K562 (cell line): ENCODE measurements around the gene SUPT5H. TPM values are rescaled to one million over a fixed set of nuclear protein-coding genes. Genes with fewer than 3 reads are reported as not detected.
A peak's percentile ranks its signal among the peaks of the same experiment; 100 is the strongest.

Experiments
- CBX3 ChIP-seq, 2 experiments: IDR thresholded peaks; 1 replicate in 1 of 2; 2 replicates in 1 of 2; pipeline ENCODE4 v1.6.1; 2012; ENCODE audit warnings: inconsistent platforms in 2 of 2, low read length in 2 of 2, borderline replicate concordance in 1 of 2, control low read depth in 1 of 2
- DPF2 ChIP-seq: fragments of 450-650 bp; IDR thresholded peaks from 2 replicates; pipeline ENCODE4 v1.6.1; 2016
- MEF2D ChIP-seq: conservative IDR thresholded peaks from 2 replicates; pipeline ENCODE4 v1.6.1; 2016; ENCODE audit warnings: low read depth, missing genetic modification characterization, missing compliant biosample characterization
- SIX5 ChIP-seq, 2 experiments: IDR thresholded peaks; 2 replicates each; pipeline ENCODE4 v1.6.1; 2011; ENCODE audit warnings: low read length in 2 of 2, borderline replicate concordance in 1 of 2, low read depth in 1 of 2, mild to moderate bottlenecking in 1 of 2, moderate library complexity in 1 of 2; ENCODE audit not compliant: insufficient read depth in 1 of 2
- ZBTB26 ChIP-seq: fragments of 450-650 bp; formaldehyde crosslinking; IDR thresholded peaks from 2 replicates; pipeline ENCODE4 v1.4.0; 2022; ENCODE audit warnings: missing genetic modification characterization
- ZBTB33 ChIP-seq: sonication (generic); formaldehyde crosslinking; IDR thresholded peaks from 2 replicates; pipeline ENCODE4 v1.8.1; 2023; ENCODE audit warnings: mild to moderate bottlenecking, missing genetic modification reagents
- ZNF133 ChIP-seq: fragments of 250-450 bp; sonication (Bioruptor Pico); IDR thresholded peaks from 2 replicates; pipeline ENCODE4 v1.4.0; 2020; ENCODE audit warnings: mild to moderate bottlenecking
- ZNF23 ChIP-seq: fragments of 250-450 bp; sonication (Bioruptor Pico); IDR thresholded peaks from 2 replicates; pipeline ENCODE4 v1.4.0; 2020; ENCODE audit warnings: mild to moderate bottlenecking
- ZNF589 ChIP-seq: fragments of 200-800 bp; sonication (Bioruptor generic); IDR thresholded peaks from 2 replicates; pipeline ENCODE4 v1.6.1; 2016; ENCODE audit warnings: low read depth, missing genetic modification characterization, missing compliant biosample characterization
- ZNF75A ChIP-seq: fragments of 450-650 bp; formaldehyde crosslinking; IDR thresholded peaks from 2 replicates; pipeline ENCODE4 v1.4.0; 2020; ENCODE audit warnings: mild to moderate bottlenecking
- ZNF77 ChIP-seq: fragments of 250-450 bp; sonication (Bioruptor Pico); IDR thresholded peaks from 2 replicates; pipeline ENCODE4 v1.5.0; 2020
- ZSCAN32 ChIP-seq: fragments of 450-650 bp; formaldehyde crosslinking; IDR thresholded peaks from 2 replicates; pipeline ENCODE4 v1.4.0; 2020; ENCODE audit warnings: mild to moderate bottlenecking, moderate library complexity
- ZZZ3 ChIP-seq: fragments of 450-650 bp; IDR thresholded peaks from 2 replicates; pipeline ENCODE4 v1.6.1; 2016; ENCODE audit warnings: antibody characterized with exemption, mild to moderate bottlenecking, moderate library complexity
- polyA plus RNA-seq, 8 experiments: library from polyadenylated mRNA; depleted of rRNA in 4 of 8; stranded (reverse) in 5 of 8; unstranded in 3 of 8; fragments of >200 nt; fragmentation: Nextera tagmentation in 2 of 8; fragmentation: Illumina TruSeq in 1 of 8; extraction: Ambion mirVana in 2 of 8; extraction: Trizol in 1 of 8; gene quantifications; 2 replicates each; pipeline versions ENCODE4 v1.2.1 to v1.2.3, GENCODE V29; 2011 to 2014; ENCODE audit warnings: inconsistent platforms in 1 of 8, missing spikeins in 1 of 8
- total RNA-seq, 7 experiments: library from RNA; depleted of rRNA in 6 of 7; stranded (reverse); fragments of >200 nt in 6 of 7; fragmentation: Illumina TruSeq in 2 of 7; extraction: Trizol in 2 of 7; gene quantifications; 2 replicates each; pipeline versions ENCODE4 v1.2.1 to v1.2.3, GENCODE V29; 2011 to 2021; ENCODE audit warnings: low replicate concordance in 1 of 7
- TF ChIP-seq, protein P1 (sequence below): sonication (generic); formaldehyde crosslinking; IDR thresholded peaks from 2 replicates; pipeline ENCODE4 v1.8.1; 2023; ENCODE audit warnings: mild to moderate bottlenecking, missing genetic modification reagents
- TF ChIP-seq, protein P2 (sequence below): sonication (generic); formaldehyde crosslinking; IDR thresholded peaks from 2 replicates; pipeline ENCODE4 v1.8.1; 2023; ENCODE audit warnings: missing genetic modification reagents, mild to moderate bottlenecking, borderline replicate concordance
- TF ChIP-seq, protein P3 (sequence below): sonication (generic); formaldehyde crosslinking; IDR thresholded peaks from 2 replicates; pipeline ENCODE4 v1.8.0; 2023; ENCODE audit warnings: mild to moderate bottlenecking, missing genetic modification reagents

Gene SUPT5H
- total and polyA plus RNA-seq, 9 of the 15 experiments (the other 6 are each of a cell fraction or from before 2014, with no cell fraction given) = 13.3 to 85.9 (median 35.9) TPM

GRCh38 chr19:39412100-39412866 lies 33.1 kb upstream of the SUPT5H start, which contains the start of gene PLEKHG2 (continued):
- TF ChIP-seq, protein P1, sequence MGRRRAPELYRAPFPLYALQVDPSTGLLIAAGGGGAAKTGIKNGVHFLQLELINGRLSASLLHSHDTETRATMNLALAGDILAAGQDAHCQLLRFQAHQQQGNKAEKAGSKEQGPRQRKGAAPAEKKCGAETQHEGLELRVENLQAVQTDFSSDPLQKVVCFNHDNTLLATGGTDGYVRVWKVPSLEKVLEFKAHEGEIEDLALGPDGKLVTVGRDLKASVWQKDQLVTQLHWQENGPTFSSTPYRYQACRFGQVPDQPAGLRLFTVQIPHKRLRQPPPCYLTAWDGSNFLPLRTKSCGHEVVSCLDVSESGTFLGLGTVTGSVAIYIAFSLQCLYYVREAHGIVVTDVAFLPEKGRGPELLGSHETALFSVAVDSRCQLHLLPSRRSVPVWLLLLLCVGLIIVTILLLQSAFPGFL (CRISPR knock-in tag) = no peak
- TF ChIP-seq, protein P2, sequence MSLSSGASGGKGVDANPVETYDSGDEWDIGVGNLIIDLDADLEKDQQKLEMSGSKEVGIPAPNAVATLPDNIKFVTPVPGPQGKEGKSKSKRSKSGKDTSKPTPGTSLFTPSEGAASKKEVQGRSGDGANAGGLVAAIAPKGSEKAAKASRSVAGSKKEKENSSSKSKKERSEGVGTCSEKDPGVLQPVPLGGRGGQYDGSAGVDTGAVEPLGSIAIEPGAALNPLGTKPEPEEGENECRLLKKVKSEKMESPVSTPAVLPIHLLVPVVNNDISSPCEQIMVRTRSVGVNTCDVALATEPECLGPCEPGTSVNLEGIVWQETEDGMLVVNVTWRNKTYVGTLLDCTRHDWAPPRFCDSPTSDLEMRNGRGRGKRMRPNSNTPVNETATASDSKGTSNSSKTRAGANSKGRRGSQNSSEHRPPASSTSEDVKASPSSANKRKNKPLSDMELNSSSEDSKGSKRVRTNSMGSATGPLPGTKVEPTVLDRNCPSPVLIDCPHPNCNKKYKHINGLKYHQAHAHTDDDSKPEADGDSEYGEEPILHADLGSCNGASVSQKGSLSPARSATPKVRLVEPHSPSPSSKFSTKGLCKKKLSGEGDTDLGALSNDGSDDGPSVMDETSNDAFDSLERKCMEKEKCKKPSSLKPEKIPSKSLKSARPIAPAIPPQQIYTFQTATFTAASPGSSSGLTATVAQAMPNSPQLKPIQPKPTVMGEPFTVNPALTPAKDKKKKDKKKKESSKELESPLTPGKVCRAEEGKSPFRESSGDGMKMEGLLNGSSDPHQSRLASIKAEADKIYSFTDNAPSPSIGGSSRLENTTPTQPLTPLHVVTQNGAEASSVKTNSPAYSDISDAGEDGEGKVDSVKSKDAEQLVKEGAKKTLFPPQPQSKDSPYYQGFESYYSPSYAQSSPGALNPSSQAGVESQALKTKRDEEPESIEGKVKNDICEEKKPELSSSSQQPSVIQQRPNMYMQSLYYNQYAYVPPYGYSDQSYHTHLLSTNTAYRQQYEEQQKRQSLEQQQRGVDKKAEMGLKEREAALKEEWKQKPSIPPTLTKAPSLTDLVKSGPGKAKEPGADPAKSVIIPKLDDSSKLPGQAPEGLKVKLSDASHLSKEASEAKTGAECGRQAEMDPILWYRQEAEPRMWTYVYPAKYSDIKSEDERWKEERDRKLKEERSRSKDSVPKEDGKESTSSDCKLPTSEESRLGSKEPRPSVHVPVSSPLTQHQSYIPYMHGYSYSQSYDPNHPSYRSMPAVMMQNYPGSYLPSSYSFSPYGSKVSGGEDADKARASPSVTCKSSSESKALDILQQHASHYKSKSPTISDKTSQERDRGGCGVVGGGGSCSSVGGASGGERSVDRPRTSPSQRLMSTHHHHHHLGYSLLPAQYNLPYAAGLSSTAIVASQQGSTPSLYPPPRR (CRISPR knock-in tag) = no peak
- no peak for TF ChIP-seq SIX5 (IDR thresholded peaks at IDR 0.05; ENCODE audit: borderline replicate concordance in 1 of 2, insufficient read depth in 1 of 2, low read depth in 1 of 2, low read length in 2 of 2)
- TF ChIP-seq ZNF77 (CRISPR knock-in tag) = no peak
- TF ChIP-seq, protein P3, sequence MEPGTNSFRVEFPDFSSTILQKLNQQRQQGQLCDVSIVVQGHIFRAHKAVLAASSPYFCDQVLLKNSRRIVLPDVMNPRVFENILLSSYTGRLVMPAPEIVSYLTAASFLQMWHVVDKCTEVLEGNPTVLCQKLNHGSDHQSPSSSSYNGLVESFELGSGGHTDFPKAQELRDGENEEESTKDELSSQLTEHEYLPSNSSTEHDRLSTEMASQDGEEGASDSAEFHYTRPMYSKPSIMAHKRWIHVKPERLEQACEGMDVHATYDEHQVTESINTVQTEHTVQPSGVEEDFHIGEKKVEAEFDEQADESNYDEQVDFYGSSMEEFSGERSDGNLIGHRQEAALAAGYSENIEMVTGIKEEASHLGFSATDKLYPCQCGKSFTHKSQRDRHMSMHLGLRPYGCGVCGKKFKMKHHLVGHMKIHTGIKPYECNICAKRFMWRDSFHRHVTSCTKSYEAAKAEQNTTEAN (CRISPR knock-in tag) = peak; percentile 70; the same call in 1 of the 2 replicates
- peak; percentile 92 for TF ChIP-seq ZNF589 (CRISPR knock-in tag)
- peak; percentile 84 for TF ChIP-seq ZBTB33 (CRISPR knock-in tag)
- TF ChIP-seq ZNF133 (CRISPR knock-in tag) = no peak
- peak in 1 of 2 experiments; percentile 82; a peak in 2 of 3 replicates for TF ChIP-seq CBX3 (IDR thresholded peaks at IDR 0.05; ENCODE audit: borderline replicate concordance in 1 of 2, low read length in 2 of 2)
- TF ChIP-seq ZSCAN32 (CRISPR knock-in tag) = 0 out of 2 replicates have a peak, but pooled peaks have one; percentile 38
- no peak for TF ChIP-seq ZZZ3
- TF ChIP-seq DPF2 = peak; percentile 49
- TF ChIP-seq ZNF75A (CRISPR knock-in tag) = 0 out of 2 replicates have a peak, but pooled peaks have one; percentile 36
- TF ChIP-seq ZBTB26 (CRISPR knock-in tag) = no peak
- TF ChIP-seq ZNF23 (CRISPR knock-in tag) = 0 out of 2 replicates have a peak, but pooled peaks have one; percentile 19
- peak; percentile 29; the same call in 1 of the 2 replicates for TF ChIP-seq MEF2D (tag)
